Measurements from ENCODE around the gene METRN. TPM values are rescaled to one million over a fixed set of nuclear protein-coding genes. Genes with fewer than 3 reads are reported as not detected.

Gene METRN
- polyA plus RNA-seq, 2 of the 4 experiments (the other 2 are of a cell fraction), result 41.0 to 82.2 TPM

DNA sequence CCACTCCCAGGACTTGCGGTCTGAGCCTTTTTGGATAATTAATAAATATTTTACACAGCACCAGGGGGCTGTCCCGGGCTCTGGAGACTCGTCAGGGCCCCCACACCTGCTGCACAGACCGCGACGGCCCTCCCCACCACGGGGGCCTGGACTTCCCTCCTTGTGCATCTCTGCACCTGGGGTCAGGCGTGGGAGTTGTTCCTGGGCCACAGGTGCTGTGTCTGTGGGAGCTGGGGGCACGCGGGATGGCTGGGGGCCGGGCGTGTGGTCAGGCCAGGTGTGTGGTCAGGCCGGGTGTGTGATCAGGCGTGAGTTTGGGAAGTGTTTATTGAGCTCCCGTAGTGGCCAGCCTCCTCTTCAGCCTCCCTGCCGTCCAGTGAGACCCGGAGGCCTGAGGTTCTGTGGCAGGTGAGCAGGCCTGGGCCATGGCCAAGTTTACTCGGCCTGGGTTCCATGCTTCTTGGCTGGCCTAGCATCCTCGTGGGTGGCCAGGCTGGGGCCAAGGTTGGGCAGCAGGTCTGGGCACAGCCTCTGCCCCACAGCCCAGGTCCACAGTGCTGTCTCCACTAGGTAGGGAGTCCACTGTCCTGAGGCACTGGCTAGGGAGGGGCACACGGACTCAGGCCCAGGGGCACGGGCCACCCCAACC, 36.6 kb upstream of the METRN start:
- H3K4me3 ChIP-seq, result no peak overlapping the region
- CTCF ChIA-PET, result interaction anchor here (0.7 to 2.3 kb wide), 6 partner anchors 8 to 47 kb away, joined by 3 to 17 read pairs (median 3); partner anchors contain the start of gene RHOT2
- H3K4me2 ChIP-seq, result no peak overlapping the region
- DNase-seq (ENCODE audit: low read depth in 1 of 2, low spot score in 1 of 2) (no peak), ATAC-seq (no peak), FAIRE-seq (no peak)
- TF ChIP-seq MYC (IDR thresholded peaks at IDR 0.05; ENCODE audit: borderline replicate concordance, low read length) (no peak), KDM5A (IDR thresholded peaks at IDR 0.05) (no peak), CEBPB (IDR thresholded peaks at IDR 0.05) (no peak), USF2 (IDR thresholded peaks at IDR 0.05) (no peak), HOXB13 (CRISPR knock-in tag; IDR thresholded peaks at IDR 0.05; ENCODE audit: low read depth) (no peak), RNF2 (IDR thresholded peaks at IDR 0.05; ENCODE audit: borderline replicate concordance, low read depth) (no peak), PBX3 (IDR thresholded peaks at IDR 0.05) (no peak)
- TF ChIP-seq, protein P1, sequence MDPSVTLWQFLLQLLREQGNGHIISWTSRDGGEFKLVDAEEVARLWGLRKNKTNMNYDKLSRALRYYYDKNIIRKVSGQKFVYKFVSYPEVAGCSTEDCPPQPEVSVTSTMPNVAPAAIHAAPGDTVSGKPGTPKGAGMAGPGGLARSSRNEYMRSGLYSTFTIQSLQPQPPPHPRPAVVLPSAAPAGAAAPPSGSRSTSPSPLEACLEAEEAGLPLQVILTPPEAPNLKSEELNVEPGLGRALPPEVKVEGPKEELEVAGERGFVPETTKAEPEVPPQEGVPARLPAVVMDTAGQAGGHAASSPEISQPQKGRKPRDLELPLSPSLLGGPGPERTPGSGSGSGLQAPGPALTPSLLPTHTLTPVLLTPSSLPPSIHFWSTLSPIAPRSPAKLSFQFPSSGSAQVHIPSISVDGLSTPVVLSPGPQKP (IDR thresholded peaks at IDR 0.05; ENCODE audit: low read depth, low read length), result no peak
- TF ChIP-seq, protein P2, sequence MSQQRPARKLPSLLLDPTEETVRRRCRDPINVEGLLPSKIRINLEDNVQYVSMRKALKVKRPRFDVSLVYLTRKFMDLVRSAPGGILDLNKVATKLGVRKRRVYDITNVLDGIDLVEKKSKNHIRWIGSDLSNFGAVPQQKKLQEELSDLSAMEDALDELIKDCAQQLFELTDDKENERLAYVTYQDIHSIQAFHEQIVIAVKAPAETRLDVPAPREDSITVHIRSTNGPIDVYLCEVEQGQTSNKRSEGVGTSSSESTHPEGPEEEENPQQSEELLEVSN (IDR thresholded peaks at IDR 0.05; ENCODE audit: borderline replicate concordance, low read depth), result no peak
- H3K4me1 ChIP-seq, result peaks cover 48% of the 10 kb centered on the region
- peak overlapping the region in 1 of 2 experiments; percentile 97; a peak in 2 of 6 replicates for H3K27ac ChIP-seq
- 83% methylated on average over 13 of the region's 21 CpGs for WGBS (ENCODE audit: missing lambda C conversion rate)
- POLR2A ChIA-PET, result no interaction called here
- H3K9me3 ChIP-seq, result no peaks in the 10 kb centered on the region

- TF ChIP-seq, protein P2 (IDR thresholded peaks at IDR 0.05; ENCODE audit: borderline replicate concordance, low read depth), result peak; percentile 11; the same call in 1 of the 2 replicates
- TF ChIP-seq HOXB5 (CRISPR knock-in tag; IDR thresholded peaks at IDR 0.05) (no peak), PBX3 (IDR thresholded peaks at IDR 0.05) (peak; percentile 20; the same call in 1 of the 2 replicates)
- TF ChIP-seq, protein P3, sequence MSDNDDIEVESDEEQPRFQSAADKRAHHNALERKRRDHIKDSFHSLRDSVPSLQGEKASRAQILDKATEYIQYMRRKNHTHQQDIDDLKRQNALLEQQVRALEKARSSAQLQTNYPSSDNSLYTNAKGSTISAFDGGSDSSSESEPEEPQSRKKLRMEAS (IDR thresholded peaks at IDR 0.05), result no peak
- TF ChIP-seq, protein P4, sequence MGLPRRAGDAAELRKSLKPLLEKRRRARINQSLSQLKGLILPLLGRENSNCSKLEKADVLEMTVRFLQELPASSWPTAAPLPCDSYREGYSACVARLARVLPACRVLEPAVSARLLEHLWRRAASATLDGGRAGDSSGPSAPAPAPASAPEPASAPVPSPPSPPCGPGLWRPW (IDR thresholded peaks at IDR 0.05), result no peak
- no peaks in the 10 kb centered on the region for H3K9me3 ChIP-seq
- H3K27ac ChIP-seq, result peak overlapping the region; percentile 67 to 97
- POLR2A ChIA-PET, result interaction anchor here (1.2 kb wide), 1 partner anchor 11 kb away, joined by 5 read pairs; the partner anchor contains the start of gene WDR24
- DNase-seq (ENCODE audit: low read depth in 1 of 2, low spot score in 1 of 2) (peak in 1 of 2 experiments; percentile 67), FAIRE-seq (no peak), ATAC-seq (peak; percentile 1 to 19; a peak in 4 of 6 replicates)
- H3K4me2 ChIP-seq, result peak overlapping the region; percentile 93
- H3K4me1 ChIP-seq, result peaks cover 49% of the 10 kb centered on the region
- 25% methylated on average over 25 of the region's 52 CpGs for WGBS (ENCODE audit: missing lambda C conversion rate)
- CTCF ChIA-PET, result interaction anchor here (0.6 to 2.3 kb wide), 6 partner anchors 9 to 54 kb away, joined by 3 to 17 read pairs (median 3); partner anchors contain the start of gene RHOT2
- peak overlapping the region; percentile 54 for H3K4me3 ChIP-seq
Measured at GRCh38 chr16:678858-679813, 35.8 kb upstream of the METRN start.
